ENCODE results near the gene RALGAPA2.

- no peak for TF ChIP-seq POLR2A (IDR thresholded peaks at IDR 0.05)
- TF ChIP-seq CTCF (IDR thresholded peaks at IDR 0.05): no peak
Measured at GRCh38 chr20:20477444-20478041, 234.9 kb downstream of the RALGAPA2 start.
